VCaP (cell line): ENCODE data around the gene VPS13D.
"Not testable (repeated sequence)": the region's sequence is repeated elsewhere in the genome, so short reads cannot be mapped to it uniquely, and the experiment has no call there.

Experiments
- H3K27ac ChIP-seq: fragments of 450-650 bp; 2 replicates; pipeline ENCODE4 v1.5.1; 2017
- CTCF ChIP-seq: fragments of 450-650 bp; conservative IDR thresholded peaks from 2 replicates; pipeline ENCODE4 v1.5.1; 2017; ENCODE audit warnings: mild to moderate bottlenecking, moderate library complexity

VPS13D gene

GRCh38 chr1:12518931-12519692, 289.3 kb downstream of the VPS13D start:
- H3K27ac ChIP-seq, result peak overlapping the region; percentile 50
- no peak for TF ChIP-seq CTCF

- H3K27ac ChIP-seq, result no peak overlapping the region
- TF ChIP-seq CTCF, result no peak
Observed at GRCh38 chr1:12519693-12520364, 290.0 kb downstream of the VPS13D start.

- no peak for TF ChIP-seq CTCF
- no peak overlapping the region for H3K27ac ChIP-seq
Observed at GRCh38 chr1:12521096-12521495, 291.3 kb downstream of the VPS13D start.

- H3K27ac ChIP-seq, result not testable (repeated sequence)
Observed at GRCh38 chr1:12522780-12523179, 292.9 kb downstream of the VPS13D start.

- no peak for TF ChIP-seq CTCF
- H3K27ac ChIP-seq, result no peak overlapping the region
Observed at GRCh38 chr1:12524266-12524665, 294.4 kb downstream of the VPS13D start.

- H3K27ac ChIP-seq, result no peak overlapping the region
- TF ChIP-seq CTCF, result no peak
Observed at GRCh38 chr1:12525311-12526181, 295.7 kb downstream of the VPS13D start.

- no peak for TF ChIP-seq CTCF
- H3K27ac ChIP-seq, result peak overlapping the region; percentile 85
Observed at GRCh38 chr1:12527564-12527963, 297.7 kb downstream of the VPS13D start.
